Choroid plexus epithelial cell (primary cell): ENCODE results near the gene MCAM.
A peak's percentile ranks its signal among the peaks of the same experiment; 100 is the strongest.

Experiments
- DNase-seq: peaks from one replicate; pipeline ENCODE4 v3.0.0-alpha.2; 2010; ENCODE audit warnings: low read depth
- H3K4me3 ChIP-seq: 2 replicates; pipeline ENCODE4 v1.5.1; 2011; ENCODE audit warnings: low read depth, mild to moderate bottlenecking, control low read depth, low read length, moderate library complexity
- TF ChIP-seq, protein P1 (sequence below): conservative IDR thresholded peaks from 2 replicates; pipeline ENCODE4 v1.5.1; 2011; ENCODE audit warnings: low read depth, mild to moderate bottlenecking, control low read depth, inconsistent platforms, low read length, moderate library complexity

The MCAM gene

DNA sequence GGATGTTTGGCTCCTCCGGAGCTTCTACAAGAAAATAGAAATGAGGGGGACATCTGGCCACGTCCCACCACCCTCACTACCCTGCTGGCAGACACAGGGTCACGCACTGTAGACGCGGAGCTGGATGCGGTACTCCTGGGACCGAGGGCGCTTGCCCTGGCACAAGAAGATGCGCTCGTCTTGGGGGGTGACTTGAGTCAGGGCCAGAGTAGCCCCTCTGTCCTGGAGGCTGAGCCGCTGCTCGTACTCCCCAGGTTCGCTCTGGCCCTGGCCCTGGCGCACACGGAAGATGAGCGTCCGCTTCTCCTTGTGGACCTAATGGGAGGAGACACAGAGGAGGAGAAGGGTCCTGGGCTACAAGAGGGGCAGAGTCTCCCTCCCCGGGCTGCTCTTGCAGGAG, 2.2 kb downstream of the MCAM start:
- no peak overlapping the region for H3K4me3 ChIP-seq
- DNase-seq: no peak
- TF ChIP-seq, protein P1, sequence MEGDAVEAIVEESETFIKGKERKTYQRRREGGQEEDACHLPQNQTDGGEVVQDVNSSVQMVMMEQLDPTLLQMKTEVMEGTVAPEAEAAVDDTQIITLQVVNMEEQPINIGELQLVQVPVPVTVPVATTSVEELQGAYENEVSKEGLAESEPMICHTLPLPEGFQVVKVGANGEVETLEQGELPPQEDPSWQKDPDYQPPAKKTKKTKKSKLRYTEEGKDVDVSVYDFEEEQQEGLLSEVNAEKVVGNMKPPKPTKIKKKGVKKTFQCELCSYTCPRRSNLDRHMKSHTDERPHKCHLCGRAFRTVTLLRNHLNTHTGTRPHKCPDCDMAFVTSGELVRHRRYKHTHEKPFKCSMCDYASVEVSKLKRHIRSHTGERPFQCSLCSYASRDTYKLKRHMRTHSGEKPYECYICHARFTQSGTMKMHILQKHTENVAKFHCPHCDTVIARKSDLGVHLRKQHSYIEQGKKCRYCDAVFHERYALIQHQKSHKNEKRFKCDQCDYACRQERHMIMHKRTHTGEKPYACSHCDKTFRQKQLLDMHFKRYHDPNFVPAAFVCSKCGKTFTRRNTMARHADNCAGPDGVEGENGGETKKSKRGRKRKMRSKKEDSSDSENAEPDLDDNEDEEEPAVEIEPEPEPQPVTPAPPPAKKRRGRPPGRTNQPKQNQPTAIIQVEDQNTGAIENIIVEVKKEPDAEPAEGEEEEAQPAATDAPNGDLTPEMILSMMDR: no peak

DNA sequence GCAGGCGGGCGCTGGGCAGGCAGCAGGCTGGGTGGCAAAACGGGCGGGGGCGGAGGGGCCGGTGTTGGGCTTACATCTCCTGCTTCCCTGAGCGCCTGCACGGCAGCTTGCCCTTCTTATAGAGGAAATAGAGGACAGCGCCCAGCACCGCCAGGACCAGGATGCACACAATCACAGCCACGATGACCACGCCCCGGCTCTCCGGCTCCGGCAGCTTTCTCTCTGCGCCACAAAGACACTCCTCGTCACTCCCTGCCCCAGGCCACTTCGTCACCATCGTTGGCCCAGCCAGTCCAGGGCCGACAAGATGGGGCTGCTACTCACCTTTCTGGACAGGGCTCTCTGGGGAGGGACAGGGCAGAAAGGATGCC, 6.3 kb downstream of the MCAM start:
- TF ChIP-seq, protein P1: no peak

DNA sequence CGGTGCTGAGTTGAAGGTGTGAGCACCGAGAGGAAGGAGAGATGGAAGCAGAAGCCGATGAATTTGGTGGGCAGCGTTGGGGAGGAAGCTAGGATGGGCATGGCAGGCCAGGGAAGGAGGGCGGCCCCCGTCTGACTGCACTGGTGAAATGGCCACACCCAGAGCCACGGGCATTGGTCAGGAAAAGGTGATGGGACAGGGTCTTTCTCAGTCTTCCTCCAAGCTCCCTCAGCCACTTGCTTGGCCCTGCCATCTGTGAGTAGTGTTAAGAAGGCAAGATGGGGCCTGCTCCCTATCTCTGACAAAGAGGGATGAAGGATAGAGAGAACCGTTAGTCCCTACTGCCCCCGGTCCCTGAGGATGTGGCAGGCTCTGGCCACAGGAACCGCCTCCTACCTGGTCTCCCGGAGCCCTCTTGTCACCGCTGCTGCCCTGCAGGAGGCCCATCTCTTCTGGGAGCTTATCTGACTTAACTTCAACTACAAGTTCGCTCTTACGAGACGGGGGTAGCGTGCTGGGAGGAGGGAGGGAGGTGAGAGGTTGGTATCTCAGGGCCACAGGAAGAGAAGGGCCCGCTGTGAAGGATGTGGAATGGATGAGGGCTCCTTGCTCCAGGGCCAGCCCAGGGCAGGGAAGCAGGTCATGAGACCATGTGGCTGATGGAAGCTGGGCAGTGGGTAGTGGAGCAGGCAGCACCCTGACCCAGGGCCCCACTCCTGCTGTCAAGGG, 6.8 kb downstream of the MCAM start:
- no peak overlapping the region for H3K4me3 ChIP-seq
- TF ChIP-seq, protein P1: no peak
- no peak for DNase-seq

More for the DNA sequence above, 6.3 kb downstream of the MCAM start:
- no peak overlapping the region for H3K4me3 ChIP-seq
- DNase-seq: no peak

DNA sequence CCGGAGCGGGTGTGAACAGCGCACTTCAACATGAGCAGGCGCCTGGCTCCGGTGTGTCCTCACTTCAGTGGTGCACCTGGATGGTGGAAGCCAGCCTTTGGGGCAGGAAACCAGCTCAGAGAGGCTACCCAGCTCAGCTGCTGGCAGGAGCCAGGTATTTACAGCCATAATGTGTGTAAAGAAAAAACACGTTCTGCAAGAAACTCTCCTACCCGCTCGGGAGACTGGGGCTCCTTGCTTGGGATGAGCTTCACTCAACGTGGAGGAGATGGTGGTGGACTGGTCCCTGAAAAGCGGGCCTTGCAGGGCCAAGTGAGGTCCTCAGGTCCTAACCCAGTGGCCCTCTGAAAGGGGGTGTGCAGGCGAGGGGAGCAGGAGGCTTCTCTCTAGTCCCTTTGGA, 7.5 kb downstream of the MCAM start:
- DNase-seq: no peak
- TF ChIP-seq, protein P1: no peak
- no peak overlapping the region for H3K4me3 ChIP-seq

DNA sequence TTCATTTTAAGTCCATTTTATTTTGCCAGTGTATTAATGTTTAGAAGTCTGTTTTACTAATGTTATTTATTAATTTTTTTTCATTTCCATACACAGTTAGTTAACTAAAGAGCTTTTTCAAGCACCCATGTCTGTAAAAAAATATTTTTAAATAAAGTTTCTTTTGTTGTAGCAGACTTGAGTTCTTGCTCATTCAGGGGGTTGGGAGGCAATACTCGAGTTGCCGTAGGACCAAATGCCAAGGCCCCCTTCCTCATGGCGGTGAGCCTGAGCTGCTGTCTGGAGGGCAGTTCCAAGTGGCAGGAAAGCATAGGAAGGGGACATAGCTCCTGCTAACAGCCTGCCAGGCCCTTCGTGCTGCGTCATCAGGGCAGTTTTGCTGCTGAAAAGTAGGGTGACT, 9.0 kb downstream of the MCAM start:
- no peak for DNase-seq
- no peak overlapping the region for H3K4me3 ChIP-seq
- TF ChIP-seq, protein P1: no peak

DNA sequence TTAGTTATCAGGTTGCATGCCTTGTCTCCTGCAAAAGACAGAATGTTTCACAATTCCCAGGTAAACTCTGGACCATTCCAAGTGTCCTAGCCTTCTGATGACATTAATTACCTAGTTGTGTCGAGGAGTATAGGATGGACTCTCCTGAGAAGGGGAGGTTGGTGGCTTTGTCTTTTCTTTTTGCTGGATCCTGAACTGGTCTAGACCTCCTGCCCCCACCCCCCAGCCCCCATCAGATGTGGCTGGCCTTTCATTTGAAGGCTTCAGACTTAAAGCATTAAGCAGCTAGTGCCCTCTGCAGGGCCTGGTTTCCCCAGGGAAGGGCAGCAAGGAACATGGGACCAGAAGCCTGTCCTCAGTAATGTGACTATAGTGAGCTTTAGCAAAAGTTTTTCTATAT, 9.7 kb downstream of the MCAM start:
- DNase-seq: no peak
- TF ChIP-seq, protein P1: peak; percentile 24
- no peak overlapping the region for H3K4me3 ChIP-seq

DNA sequence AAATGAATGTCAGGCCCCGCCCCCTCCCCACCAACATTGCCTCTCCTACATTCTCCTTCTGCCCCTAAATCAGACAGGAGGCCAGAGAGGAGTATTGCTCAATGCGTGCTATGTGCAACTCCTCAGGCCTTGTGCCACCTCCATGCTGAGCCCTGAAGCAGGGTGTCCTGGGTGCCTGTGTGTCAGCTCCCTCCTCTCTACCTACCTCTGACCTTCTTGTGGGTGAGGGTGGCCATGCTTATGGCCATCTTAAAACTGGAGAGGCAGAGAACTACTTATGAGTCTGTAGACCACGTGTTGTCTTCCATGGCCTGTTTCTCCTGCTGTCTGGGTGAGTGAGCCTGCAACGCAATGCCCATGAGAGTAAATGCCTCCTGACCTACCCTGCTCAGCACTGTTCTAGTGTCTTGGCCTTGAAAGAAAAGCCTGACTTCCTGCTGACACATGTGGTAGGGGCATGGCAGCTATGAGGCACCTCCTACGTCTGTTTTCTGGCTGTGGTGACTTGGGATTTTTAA, 10.5 kb downstream of the MCAM start:
- TF ChIP-seq, protein P1: no peak
- DNase-seq: peak; percentile 80
- H3K4me3 ChIP-seq: no peak overlapping the region
